Measurements from ENCODE around the gene GAS2. TPM values are rescaled to one million over a fixed set of nuclear protein-coding genes. Genes with fewer than 3 reads are reported as not detected.

The GAS2 gene
- total and polyA plus RNA-seq, 2 donors (not counting 1 experiment from before 2014, with no cell fraction given): 2.5 to 6.5 TPM

DNA sequence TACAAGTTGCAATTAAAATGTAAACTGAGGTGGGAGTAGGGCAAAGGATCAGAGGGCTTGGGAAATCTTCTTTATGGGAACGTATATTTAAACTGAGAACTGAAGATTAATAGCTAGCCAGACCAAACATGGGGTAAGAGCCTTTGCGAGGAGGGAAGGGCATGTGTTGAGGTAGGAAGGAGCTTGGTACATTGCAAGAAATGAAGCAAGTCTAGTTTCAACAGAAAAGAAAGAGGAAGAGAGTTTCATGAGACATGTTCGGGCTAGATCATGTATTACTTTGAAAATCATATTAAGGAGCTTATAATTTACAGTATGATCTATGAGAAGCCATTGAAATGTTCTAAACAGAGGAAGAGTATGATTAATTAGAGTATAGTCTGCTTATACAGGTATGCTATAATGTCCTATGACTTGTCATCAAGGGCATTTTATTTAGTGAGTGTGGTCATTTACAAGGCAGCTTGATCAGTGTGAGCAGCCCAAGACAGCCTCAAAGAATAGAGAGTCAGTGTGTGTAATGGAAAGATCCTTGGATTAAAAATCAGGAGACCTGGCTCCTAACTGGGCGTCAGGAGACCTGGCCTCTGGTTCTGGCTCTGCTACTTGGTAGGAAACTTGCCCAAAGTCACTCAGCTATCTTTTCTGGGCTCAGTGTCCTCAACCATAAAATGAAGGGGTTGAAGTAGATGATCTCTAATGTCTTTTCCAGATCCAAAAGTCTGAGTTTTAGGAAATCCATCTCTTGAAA lies 10.9 kb downstream of the GAS2 start:
- ChIA-PET POLR2A (no interaction called here), CTCF (no interaction called here)
- Histone ChIP-seq H3K4me2 (replicated peaks; ENCODE audit: low read depth, low read length, poor library complexity, severe bottlenecking) (no peak overlapping the region), H2AFZ (ENCODE audit: insufficient read depth, low read depth, low read length, poor library complexity, severe bottlenecking) (no peak overlapping the region), H3K9ac (ENCODE audit: low read length) (no peak overlapping the region), H3K4me1 (ENCODE audit: control insufficient read depth in 2 of 2, insufficient read depth in 2 of 2, low read length in 2 of 2) (no peaks in the 10 kb centered on the region), H3K9me3 (ENCODE audit: control extremely low read depth in 1 of 3, control insufficient read depth in 2 of 3, insufficient read depth in 1 of 3, low read length in 2 of 3) (no peaks in the 10 kb centered on the region), H3K36me3 (replicated peaks in 1 of 2; ENCODE audit: control extremely low read depth in 1 of 2, control insufficient read depth in 1 of 2, extremely low read depth in 1 of 2, insufficient read depth in 2 of 2, low read length in 1 of 2) (no peaks in the 10 kb centered on the region), H3K27me3 (replicated peaks in 1 of 4; ENCODE audit: control extremely low read depth in 1 of 4, control insufficient read depth in 3 of 4, insufficient read depth in 4 of 4, low read length in 3 of 4) (peaks cover 0 to 10% (median 0%) of the 10 kb centered on the region in 4 experiments), H4K20me1 (ENCODE audit: control insufficient read depth, insufficient read depth, low read length, poor library complexity, severe bottlenecking) (no peaks in the 10 kb centered on the region), H3K4me3 (ENCODE audit: control extremely low read depth in 1 of 5, extremely low read depth in 1 of 5, insufficient read depth in 1 of 5, low read depth in 2 of 5, low read length in 4 of 5) (no peak overlapping the region), H3K79me2 (ENCODE audit: control insufficient read depth, insufficient read depth, low read length) (no peaks in the 10 kb centered on the region), H3K27ac (ENCODE audit: low read length in 2 of 2) (no peak overlapping the region)
- ATAC-seq (ENCODE audit: low read depth) (no peak), DNase-seq (no peak)
- TF ChIP-seq, protein P1, sequence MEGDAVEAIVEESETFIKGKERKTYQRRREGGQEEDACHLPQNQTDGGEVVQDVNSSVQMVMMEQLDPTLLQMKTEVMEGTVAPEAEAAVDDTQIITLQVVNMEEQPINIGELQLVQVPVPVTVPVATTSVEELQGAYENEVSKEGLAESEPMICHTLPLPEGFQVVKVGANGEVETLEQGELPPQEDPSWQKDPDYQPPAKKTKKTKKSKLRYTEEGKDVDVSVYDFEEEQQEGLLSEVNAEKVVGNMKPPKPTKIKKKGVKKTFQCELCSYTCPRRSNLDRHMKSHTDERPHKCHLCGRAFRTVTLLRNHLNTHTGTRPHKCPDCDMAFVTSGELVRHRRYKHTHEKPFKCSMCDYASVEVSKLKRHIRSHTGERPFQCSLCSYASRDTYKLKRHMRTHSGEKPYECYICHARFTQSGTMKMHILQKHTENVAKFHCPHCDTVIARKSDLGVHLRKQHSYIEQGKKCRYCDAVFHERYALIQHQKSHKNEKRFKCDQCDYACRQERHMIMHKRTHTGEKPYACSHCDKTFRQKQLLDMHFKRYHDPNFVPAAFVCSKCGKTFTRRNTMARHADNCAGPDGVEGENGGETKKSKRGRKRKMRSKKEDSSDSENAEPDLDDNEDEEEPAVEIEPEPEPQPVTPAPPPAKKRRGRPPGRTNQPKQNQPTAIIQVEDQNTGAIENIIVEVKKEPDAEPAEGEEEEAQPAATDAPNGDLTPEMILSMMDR (IDR thresholded peaks at IDR 0.05): no peak
- no peak for TF ChIP-seq EZH2 (IDR thresholded peaks at IDR 0.05; ENCODE audit: borderline replicate concordance, insufficient read depth, low read depth, low read length, poor library complexity, severe bottlenecking)
- Mint-ChIP-seq H3K4me3 (no peak overlapping the region), H3K27me3 (peaks cover 21% of the 10 kb centered on the region), H3K27ac (no peak overlapping the region), H3K9me3 (ENCODE audit: insufficient read depth) (no peaks in the 10 kb centered on the region), H3K4me1 (no peaks in the 10 kb centered on the region)
- 66% methylated on average over 2 of the region's 4 CpGs for WGBS (ENCODE audit: insufficient coverage)
- intact Hi-C loops (cut with micrococcal nuclease): no loop called here

DNA sequence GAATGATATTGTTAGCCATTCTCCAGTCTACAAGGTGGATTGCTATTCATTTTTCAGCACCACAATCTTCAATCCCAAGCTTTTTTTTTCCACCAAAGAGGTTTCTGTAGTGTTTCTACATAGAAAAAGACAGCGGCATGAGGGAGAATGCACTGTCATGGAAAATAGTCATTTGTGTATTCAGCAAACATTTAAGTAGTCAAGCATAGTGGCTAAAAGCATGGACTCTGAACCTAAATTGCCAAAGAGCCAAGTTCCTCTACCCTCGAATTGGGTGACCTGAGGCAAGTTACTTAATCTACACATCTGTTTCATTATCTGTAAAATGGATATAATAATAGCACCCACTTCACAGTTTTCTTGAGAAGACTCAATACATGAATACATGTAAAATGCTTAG lies 14.2 kb downstream of the GAS2 start:
- no peak overlapping the region for H3K4me3 ChIP-seq (ENCODE audit: control extremely low read depth in 1 of 5, extremely low read depth in 1 of 5, insufficient read depth in 1 of 5, low read depth in 2 of 5, low read length in 4 of 5)
- H3K27me3 Mint-ChIP-seq: peaks cover 8% of the 10 kb centered on the region
- no peaks in the 10 kb centered on the region for H3K9me3 Mint-ChIP-seq (ENCODE audit: insufficient read depth)
- no peak overlapping the region for H3K4me3 Mint-ChIP-seq
- peaks cover 0 to 5% (median 0%) of the 10 kb centered on the region in 4 experiments for H3K27me3 ChIP-seq (replicated peaks in 1 of 4; ENCODE audit: control extremely low read depth in 1 of 4, control insufficient read depth in 3 of 4, insufficient read depth in 4 of 4, low read length in 3 of 4)
- H3K9me3 ChIP-seq (ENCODE audit: control extremely low read depth in 1 of 3, control insufficient read depth in 2 of 3, insufficient read depth in 1 of 3, low read length in 2 of 3): no peaks in the 10 kb centered on the region
- no peaks in the 10 kb centered on the region for H3K36me3 ChIP-seq (replicated peaks in 1 of 2; ENCODE audit: control extremely low read depth in 1 of 2, control insufficient read depth in 1 of 2, extremely low read depth in 1 of 2, insufficient read depth in 2 of 2, low read length in 1 of 2)
- H3K4me2 ChIP-seq (replicated peaks; ENCODE audit: low read depth, low read length, poor library complexity, severe bottlenecking): no peak overlapping the region
- no peaks in the 10 kb centered on the region for H4K20me1 ChIP-seq (ENCODE audit: control insufficient read depth, insufficient read depth, low read length, poor library complexity, severe bottlenecking)
- ChIA-PET CTCF (no interaction called here), POLR2A (no interaction called here)
- WGBS (ENCODE audit: insufficient coverage): 80% methylated on average over 1 of the region's 2 CpGs
- intact Hi-C loops (cut with micrococcal nuclease): no loop called here
- no peaks in the 10 kb centered on the region for H3K4me1 ChIP-seq (ENCODE audit: control insufficient read depth in 2 of 2, insufficient read depth in 2 of 2, low read length in 2 of 2)
- H2AFZ ChIP-seq (ENCODE audit: insufficient read depth, low read depth, low read length, poor library complexity, severe bottlenecking): no peak overlapping the region
- H3K79me2 ChIP-seq (ENCODE audit: control insufficient read depth, insufficient read depth, low read length): no peaks in the 10 kb centered on the region
- ATAC-seq (ENCODE audit: low read depth): no peak
- H3K4me1 Mint-ChIP-seq: no peaks in the 10 kb centered on the region
- no peak overlapping the region for H3K27ac ChIP-seq (ENCODE audit: low read length in 2 of 2)
- H3K27ac Mint-ChIP-seq: no peak overlapping the region
- TF ChIP-seq, protein P1 (IDR thresholded peaks at IDR 0.05): no peak
- no peak for TF ChIP-seq EZH2 (IDR thresholded peaks at IDR 0.05; ENCODE audit: borderline replicate concordance, insufficient read depth, low read depth, low read length, poor library complexity, severe bottlenecking)
- no peak for DNase-seq
- H3K9ac ChIP-seq (ENCODE audit: low read length): no peak overlapping the region

Measured in B cell (primary cell).